Transverse colon (tissue), 4 donors: ENCODE data around the gene NOTCH1. TPM values are rescaled to one million over a fixed set of nuclear protein-coding genes. Genes with fewer than 3 reads are reported as not detected.

ENCODE experiments used
- DNase-seq: peaks from one replicate; pipeline ENCODE4 v3.0.0-alpha.2; 2019
- H3K27ac ChIP-seq, 4 donors: fragments of 200-600 bp; sonication (generic); 2 replicates each; pipeline ENCODE4 v1.5.1; 2016 to 2018; ENCODE audit warnings: inconsistent platforms in 4 of 4
- H3K27me3 ChIP-seq: fragments of 200-600 bp; sonication (generic); 2 replicates; pipeline ENCODE4 v1.5.1; 2017; ENCODE audit warnings: inconsistent platforms
- H3K36me3 ChIP-seq, 4 donors: fragments of 200-600 bp; sonication (generic); 2 replicates each; pipeline ENCODE4 v1.5.1; 2017 to 2019; ENCODE audit warnings: inconsistent platforms in 4 of 4
- H3K4me1 ChIP-seq, 4 donors: fragments of 200-600 bp; sonication (generic); 2 replicates each; pipeline ENCODE4 v1.5.1; 2017 to 2020; ENCODE audit warnings: inconsistent platforms in 4 of 4
- H3K4me3 ChIP-seq, 4 donors: fragments of 200-600 bp; sonication (generic); 1 replicate in 1 of 4; 2 replicates in 3 of 4; pipeline versions ENCODE4 v1.5.1 to v1.6.1; 2017 to 2019; ENCODE audit warnings: inconsistent platforms in 4 of 4
- H3K9me3 ChIP-seq, 2 donors: fragments of 200-600 bp; sonication (generic); 2 replicates each; pipeline ENCODE4 v1.5.1; 2017 to 2019; ENCODE audit warnings: inconsistent platforms in 2 of 2
- CTCF ChIP-seq, 5 experiments: fragments of 200-600 bp in 3 of 5; fragments of 450-650 bp in 2 of 5; sonication (generic) in 3 of 5; IDR thresholded peaks; 1 replicate in 2 of 5; 2 replicates in 3 of 5; pipeline ENCODE4 v1.5.1; 2016 to 2017; ENCODE audit warnings: antibody characterized with exemption in 5 of 5, inconsistent platforms in 3 of 5, mild to moderate bottlenecking in 2 of 5, moderate library complexity in 1 of 5
- EP300 ChIP-seq: sonication (generic); formaldehyde crosslinking; IDR thresholded peaks from one replicate; pipeline ENCODE4 v1.6.1; 2017; ENCODE audit warnings: antibody characterized with exemption, low read depth
- POLR2A ChIP-seq: fragments of 450-650 bp; IDR thresholded peaks from one replicate; pipeline ENCODE4 v1.6.1; 2016; ENCODE audit warnings: antibody characterized with exemption, mild to moderate bottlenecking, moderate library complexity
- POLR2AphosphoS5 ChIP-seq, 3 donors: sonication (generic); formaldehyde crosslinking; IDR thresholded peaks; one replicate each; pipeline ENCODE4 v1.6.1; 2016; ENCODE audit warnings: antibody characterized with exemption in 3 of 3
- WGBS, 2 donors: methylation state at CpG; one replicate each; pipeline ENCODE4 v1.1.5; 2018; ENCODE audit warnings: low coverage in 1 of 2; 5-methylcytosine and 5-hydroxymethylcytosine counted together
- in situ Hi-C, 4 donors: fragments of 200-750 bp; cut with MboI; loops; one replicate each; pipeline versions ENCODE4 v1.15.0 to v1.15.1; 2017; ENCODE audit warnings: low sequenced_read_pairs in 3 of 4, low pct_ligation_motif_present in 1 of 4, low pct_unique_long_range_greater_than_20kb in 1 of 4
- intact Hi-C: fragments of 100-400 bp; cut with DNase I; formaldehyde crosslinking; loops from one replicate; pipeline ENCODE4 v1.15.1; 2023; ENCODE audit warnings: low total_unique reads
- total RNA-seq, 4 donors: library from RNA; depleted of rRNA; stranded (reverse); fragments of >200 nt; gene quantifications; one replicate each; pipeline ENCODE4 v1.1.0, GENCODE V29; 2016

The NOTCH1 gene
- total RNA-seq, 4 donors from 2014 or later, result 48.2 to 154 (median 98.2) TPM

DNA sequence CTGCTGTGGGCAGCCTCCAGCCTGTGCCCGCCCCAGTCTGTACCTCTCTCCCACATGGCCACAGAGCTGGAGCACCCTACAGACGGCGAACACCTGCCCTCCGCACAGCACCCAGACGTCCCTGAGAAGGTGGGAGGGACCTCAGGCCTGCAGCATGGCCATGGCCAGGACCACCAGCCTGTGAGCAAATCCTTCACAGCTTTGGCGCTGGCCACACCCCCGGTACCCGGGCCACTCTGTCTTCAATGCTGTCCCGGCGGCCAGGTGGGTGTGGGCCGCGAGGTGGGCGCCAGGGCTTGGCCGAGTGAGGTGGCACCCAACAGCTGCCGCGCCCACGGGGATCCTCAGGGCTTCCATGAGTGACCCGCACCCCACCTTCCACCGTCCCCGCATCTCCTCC, 18.7 kb downstream of the NOTCH1 start:
- no peaks in the 10 kb centered on the region for H3K36me3 ChIP-seq
- peak overlapping the region in 2 of 4 donors; percentile 10 for H3K4me3 ChIP-seq
- WGBS, 2 donors, result 10% methylated on average over 13 of the region's 20 CpGs; no CpG with 5 or more reads in 1 of the 2 donors
- H3K27ac ChIP-seq, result peak overlapping the region; percentile 88 to 93 (median 88)
- TF ChIP-seq POLR2A (no peak), CTCF (IDR thresholded peaks at IDR 0.05) (no peak), POLR2AphosphoS5 (IDR thresholded peaks at IDR 0.05) (no peak), EP300 (no peak)
- intact Hi-C loops (no loop called here), in situ Hi-C loops (no loop called here)
- no peak for DNase-seq
- H3K4me1 ChIP-seq, result peaks cover 76 to 98% (median 97%) of the 10 kb centered on the region in 4 donors
- no peaks in the 10 kb centered on the region for H3K9me3 ChIP-seq
- H3K27me3 ChIP-seq, result no peaks in the 10 kb centered on the region

DNA sequence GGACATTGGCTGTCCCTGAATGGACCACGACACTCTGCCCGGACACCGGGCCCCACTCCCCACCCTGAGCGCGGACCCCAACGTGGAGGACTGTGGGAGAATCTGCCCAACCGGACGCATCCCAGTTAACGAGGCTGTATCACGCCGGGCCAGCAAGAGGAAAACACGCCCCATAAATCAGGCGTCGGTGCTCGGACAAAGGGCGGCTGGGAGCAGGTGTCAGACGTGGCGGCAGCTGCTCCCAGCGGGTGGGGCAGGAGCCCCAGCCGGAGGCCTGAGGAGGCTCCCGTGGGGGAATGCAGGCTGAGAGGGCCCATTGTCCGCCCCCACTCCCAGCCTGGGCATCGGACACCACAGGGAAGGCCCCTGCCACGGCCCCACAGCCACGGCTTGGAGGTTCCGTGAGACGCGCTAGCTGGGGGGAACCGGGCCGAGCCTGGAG, 19.2 kb downstream of the NOTCH1 start:
- Histone ChIP-seq H3K27me3 (no peaks in the 10 kb centered on the region), H3K4me3 (peak overlapping the region in 2 of 4 donors; percentile 10), H3K36me3 (no peaks in the 10 kb centered on the region), H3K9me3 (no peaks in the 10 kb centered on the region), H3K27ac (peak overlapping the region; percentile 88 to 93 (median 88)), H3K4me1 (peaks cover 73 to 98% (median 96%) of the 10 kb centered on the region in 4 donors)
- in situ Hi-C loops, result no loop called here
- TF ChIP-seq EP300, result no peak
- TF ChIP-seq POLR2A, result peak; percentile 64
- TF ChIP-seq POLR2AphosphoS5 (IDR thresholded peaks at IDR 0.05), result peak; percentile 77 to 82 (median 78)
- no peak for TF ChIP-seq CTCF (IDR thresholded peaks at IDR 0.05)
- 30% methylated on average over 19 of the region's 30 CpGs; no CpG with 5 or more reads in 1 of the 2 donors for WGBS, 2 donors
- DNase-seq, result peak; percentile 86
- intact Hi-C loops, result no loop called here

DNA sequence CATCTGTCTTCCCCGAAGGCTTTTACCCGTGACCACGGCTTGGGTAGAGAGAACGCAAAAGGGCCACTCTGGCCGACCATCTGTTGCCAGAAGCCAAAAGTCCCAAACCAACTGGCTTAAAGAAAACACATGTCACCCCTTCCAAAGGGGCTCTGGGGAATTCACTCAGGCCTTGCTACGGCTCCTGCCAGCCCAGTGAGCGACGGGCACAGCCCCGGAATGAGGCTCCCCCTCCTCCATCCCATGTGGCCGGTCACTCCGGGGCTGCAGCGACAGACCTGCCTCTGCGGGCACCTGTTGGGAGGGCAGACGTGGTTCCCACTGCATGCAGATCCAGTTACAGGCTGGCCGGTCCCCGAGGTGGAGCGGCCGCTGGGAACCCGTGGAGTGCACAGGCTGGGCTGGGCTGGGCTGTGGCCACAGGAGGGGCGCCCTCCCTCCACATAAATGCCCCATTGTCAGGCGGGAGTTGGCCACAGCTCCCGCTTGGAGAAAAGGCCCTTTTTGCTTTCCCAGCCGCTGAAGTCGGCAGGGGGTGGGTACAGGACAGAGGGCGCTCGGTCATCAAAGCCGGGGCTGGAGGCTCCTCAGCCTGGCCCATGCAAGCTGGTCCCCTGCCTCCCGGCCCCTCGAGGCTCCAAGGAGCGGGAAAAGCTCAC, 19.9 kb downstream of the NOTCH1 start:
- intact Hi-C loops, result no loop called here
- Histone ChIP-seq H3K4me1 (peaks cover 73 to 98% (median 96%) of the 10 kb centered on the region in 4 donors), H3K4me3 (peak overlapping the region in 1 of 4 donors; percentile 1), H3K27me3 (no peaks in the 10 kb centered on the region), H3K27ac (peak overlapping the region; percentile 88 to 93 (median 88)), H3K9me3 (no peaks in the 10 kb centered on the region), H3K36me3 (no peaks in the 10 kb centered on the region)
- TF ChIP-seq POLR2A, result no peak
- peak; percentile 62 for DNase-seq
- WGBS, 2 donors, result 27% methylated on average over 25 of the region's 30 CpGs; no CpG with 5 or more reads in 1 of the 2 donors
- in situ Hi-C loops, result no loop called here

DNA sequence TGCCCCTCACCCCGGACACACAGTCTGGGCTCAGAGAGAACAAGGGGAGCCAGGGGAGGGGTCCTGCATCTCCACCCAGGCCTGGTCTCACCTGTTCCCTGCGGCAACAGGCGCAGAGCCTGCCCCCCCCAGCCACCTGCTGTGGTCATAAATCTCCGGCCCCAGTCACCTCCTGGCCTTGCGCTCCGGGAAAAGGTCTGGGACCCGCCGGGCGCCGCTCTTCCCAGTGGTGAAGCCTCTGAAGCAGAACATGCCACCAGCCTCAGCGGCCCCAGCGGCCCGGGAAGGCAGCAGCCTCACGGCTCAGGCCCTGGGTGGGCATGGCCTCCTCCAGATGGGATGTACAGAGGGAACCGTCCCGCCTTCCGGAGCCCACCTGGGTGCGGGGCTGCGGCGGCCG, 20.6 kb downstream of the NOTCH1 start:
- Histone ChIP-seq H3K4me3 (peak overlapping the region in 1 of 4 donors; percentile 1), H3K9me3 (no peaks in the 10 kb centered on the region), H3K36me3 (no peaks in the 10 kb centered on the region), H3K27ac (peak overlapping the region; percentile 88 to 93 (median 88)), H3K4me1 (peaks cover 73 to 98% (median 96%) of the 10 kb centered on the region in 4 donors), H3K27me3 (no peaks in the 10 kb centered on the region)
- TF ChIP-seq POLR2A, result no peak
- TF ChIP-seq POLR2AphosphoS5 (IDR thresholded peaks at IDR 0.05), result no peak
- no peak for TF ChIP-seq EP300
- no peak for TF ChIP-seq CTCF (IDR thresholded peaks at IDR 0.05)
- 59% methylated on average over 20 of the region's 21 CpGs; no CpG with 5 or more reads in 1 of the 2 donors for WGBS, 2 donors
- in situ Hi-C loops, result no loop called here
- no peak for DNase-seq
- intact Hi-C loops, result no loop called here
